NCI-H2227 (cell line): Measurements from ENCODE around the gene HMHB1.
"Not testable (repeated sequence)": the region's sequence is repeated elsewhere in the genome, so short reads cannot be mapped to it uniquely, and the experiment has no call there.

Source experiments
- DNase-seq: peaks from one replicate; lab custom pipeline; 2025; ENCODE audit not compliant: unreplicated experiment; lab: John Stamatoyannopoulos, UW

HMHB1 gene

DNA sequence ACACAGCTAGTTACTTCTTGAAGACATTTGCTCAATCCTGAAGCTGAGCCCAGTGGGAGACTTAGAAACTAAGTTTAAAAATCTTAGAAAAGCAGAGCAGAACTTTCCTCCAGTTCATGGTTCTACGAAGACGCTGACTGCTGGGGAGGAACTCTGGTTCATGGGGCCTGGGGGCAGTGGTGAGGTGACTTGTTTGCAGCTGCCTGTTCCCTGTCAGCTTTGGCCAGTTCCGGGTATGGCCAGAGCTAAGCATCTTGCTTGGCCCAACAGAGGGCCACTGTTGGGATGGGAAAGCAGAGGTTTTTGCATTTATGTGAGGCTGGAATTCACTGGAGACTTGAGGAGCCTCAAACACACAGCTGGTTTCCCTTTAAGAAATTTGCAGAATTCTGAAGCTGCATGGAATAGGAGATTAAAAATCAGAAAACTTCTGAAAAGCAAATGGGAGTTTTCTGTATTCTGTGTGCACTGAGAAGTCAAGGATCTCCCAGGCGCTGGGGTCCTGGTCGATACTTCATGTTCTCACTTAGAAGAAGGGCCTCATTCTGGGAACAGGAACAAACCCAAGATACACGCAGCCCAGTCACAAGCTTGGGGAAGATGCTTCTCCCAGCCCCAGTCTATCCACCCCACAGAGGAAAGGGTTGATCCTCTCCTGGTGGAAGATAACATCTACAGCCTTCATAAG is 10.6 kb upstream of the HMHB1 start:
- DNase-seq, result no peak

DNA sequence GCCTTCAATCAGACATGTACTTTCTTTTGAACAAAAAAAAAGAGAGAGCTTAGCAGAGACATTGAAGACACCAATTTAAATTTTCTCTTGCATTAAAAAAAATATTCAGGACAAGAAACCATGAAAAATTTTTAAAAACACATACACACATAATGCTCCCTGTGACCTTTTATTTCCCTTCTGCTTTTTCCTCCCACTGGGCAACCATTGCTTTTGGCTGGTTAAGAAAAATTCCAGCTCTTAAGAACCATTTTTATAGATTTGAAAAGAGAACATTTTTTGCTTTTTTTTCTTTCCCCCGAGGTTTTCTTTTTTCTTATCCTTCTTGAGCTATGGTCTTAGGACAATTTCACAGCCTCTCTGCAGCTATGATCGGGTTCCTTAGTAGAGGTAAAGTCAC is 6.1 kb upstream of the HMHB1 start:
- DNase-seq, result no peak

GRCh38 chr5:143806579-143806978 is 5.4 kb upstream of the HMHB1 start:
- no peak for DNase-seq

- no peak for DNase-seq
Observed at GRCh38 chr5:143807401-143807800, 4.6 kb upstream of the HMHB1 start.

DNA sequence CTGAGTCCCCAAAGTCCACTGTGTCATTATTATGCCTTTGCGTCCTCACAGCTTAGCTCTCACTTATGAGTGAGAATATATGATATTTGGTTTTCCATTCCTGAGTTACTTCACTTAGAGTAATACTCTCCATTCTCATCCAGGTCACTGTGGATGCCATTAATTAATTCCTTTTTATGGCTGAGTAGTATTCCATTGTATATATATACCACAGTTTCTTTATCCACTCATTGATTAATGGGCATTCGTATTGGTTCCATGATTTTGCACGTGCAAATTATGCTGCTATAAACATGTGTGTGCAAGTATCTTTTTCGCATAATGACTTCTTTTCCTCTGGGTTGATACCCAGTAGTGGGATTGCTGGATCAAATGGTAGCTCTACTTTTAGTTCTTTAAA is 4.4 kb downstream of the HMHB1 start:
- not testable (repeated sequence) for DNase-seq

DNA sequence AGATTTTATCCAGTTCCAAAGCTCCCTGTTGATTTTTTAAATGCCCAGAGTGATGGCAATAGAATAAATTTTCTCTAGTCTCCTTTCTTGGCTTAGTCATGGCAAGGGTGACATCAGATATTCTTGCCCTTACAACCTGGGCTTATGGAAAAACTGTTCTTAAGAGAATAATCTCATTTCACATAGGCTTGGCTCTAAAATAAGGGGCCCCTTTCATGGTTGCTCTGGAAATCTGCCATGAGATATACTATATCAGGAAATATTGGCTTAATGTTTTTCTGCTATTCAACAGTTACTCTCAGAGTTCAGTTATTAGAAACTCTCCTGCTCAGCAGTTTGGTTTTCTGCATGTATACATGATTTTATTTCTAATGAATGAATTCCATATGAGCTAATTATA is 7.8 kb downstream of the HMHB1 start:
- no peak for DNase-seq

GRCh38 chr5:143820451-143820850 is 8.5 kb downstream of the HMHB1 start:
- DNase-seq, result no peak

- peak; percentile 64 for DNase-seq
Observed at GRCh38 chr5:143824851-143825720, 13.1 kb downstream of the HMHB1 start.

DNA sequence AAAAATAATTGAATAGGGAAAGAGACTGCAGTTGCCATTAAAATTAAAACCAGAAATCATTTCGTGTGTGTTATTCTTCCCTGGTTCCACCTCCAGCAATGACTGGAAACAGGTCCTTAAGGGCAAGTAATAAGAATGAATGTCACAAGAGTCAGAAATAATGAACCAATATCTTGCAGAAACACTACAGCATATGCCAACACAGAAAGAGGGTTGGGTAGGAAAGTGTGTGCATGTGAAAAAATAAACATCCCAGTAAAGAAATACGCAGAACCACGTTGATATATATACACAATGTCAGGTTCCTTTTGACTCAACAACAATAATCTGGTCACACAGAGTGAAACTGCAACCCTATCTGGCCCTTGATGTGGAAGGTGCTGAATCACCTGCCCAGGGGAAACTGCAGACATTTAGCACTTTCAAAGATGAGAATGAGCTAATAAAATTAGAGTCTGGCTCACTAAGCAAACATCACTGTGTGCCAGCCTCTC is 15.0 kb downstream of the HMHB1 start:
- DNase-seq, result no peak

GRCh38 chr5:143828710-143829109 is 16.7 kb downstream of the HMHB1 start:
- no peak for DNase-seq

- DNase-seq, result no peak
Observed at GRCh38 chr5:143833177-143833576, 21.2 kb downstream of the HMHB1 start.

DNA sequence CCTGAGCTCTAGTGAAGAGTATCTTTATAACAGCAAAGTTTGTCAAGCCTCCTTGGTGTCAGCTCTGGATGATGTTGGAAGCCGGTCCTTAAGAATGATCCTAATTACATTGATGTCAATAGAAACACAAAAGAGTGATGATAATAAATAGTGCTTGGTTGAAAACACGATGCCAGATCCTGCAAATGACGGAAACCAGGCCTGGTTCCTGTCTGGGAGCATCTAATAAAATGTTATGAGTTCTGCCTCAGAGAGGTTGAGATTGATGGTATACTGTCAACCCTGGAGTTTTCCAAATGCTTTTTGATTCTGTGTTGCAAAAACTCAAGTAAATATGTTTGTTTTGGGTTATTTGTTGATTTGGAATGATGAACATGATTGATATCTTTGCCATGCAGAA is 23.3 kb downstream of the HMHB1 start:
- no peak for DNase-seq

DNA sequence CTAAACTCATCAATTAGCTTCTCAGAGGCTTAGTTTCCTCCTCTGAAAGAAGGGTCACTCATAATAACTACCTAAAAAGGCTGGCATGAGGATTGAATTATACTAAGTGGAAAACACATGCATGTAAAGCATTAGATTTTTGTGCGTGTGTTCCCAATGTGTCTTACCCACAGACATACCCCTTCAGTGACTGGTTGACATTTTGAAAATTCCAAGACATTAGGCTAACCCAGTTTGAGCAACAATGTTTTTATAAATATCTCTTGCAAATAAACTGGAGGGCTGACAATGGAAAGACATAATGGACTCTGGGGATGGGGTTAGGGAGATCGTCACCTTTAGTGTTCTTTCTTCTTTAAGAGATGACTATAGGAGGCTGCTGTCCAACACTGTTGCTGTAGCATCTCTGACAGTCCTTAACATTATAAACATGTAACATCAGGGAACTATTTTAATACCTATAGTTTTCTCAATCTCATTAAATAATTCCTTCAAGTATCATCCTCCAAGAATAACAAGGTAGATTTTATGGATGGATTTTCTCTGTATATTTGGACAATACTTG is 24.3 kb downstream of the HMHB1 start:
- no peak for DNase-seq

DNA sequence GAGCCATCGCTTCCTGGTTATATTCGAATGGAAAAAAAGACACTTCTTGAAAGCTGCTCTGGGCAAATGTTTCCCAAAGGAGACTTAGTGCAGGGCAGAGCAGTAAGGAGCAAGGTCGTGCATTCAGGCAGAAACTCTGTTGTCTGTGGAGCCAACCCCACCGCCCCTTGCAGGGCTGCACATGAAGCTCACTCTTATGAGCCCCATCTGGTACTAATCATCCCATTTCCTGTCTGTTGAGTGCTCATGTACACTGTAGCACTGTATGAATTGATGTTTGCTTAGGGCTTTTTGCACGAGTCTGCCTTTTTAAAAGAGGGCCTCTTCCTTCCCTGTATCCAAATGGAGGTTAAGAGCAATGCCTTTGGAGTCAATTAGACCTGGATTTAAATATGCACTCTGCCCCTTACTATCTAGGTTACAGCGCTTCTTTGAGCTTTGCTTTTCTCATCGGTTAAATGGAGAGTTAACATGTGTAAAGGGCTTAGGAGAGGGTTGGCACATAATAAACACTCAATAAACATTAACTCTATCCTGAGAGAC is 25.4 kb downstream of the HMHB1 start:
- DNase-seq, result peak; percentile 53

- no peak for DNase-seq
Observed at GRCh38 chr5:143841446-143841845, 29.5 kb downstream of the HMHB1 start.

DNA sequence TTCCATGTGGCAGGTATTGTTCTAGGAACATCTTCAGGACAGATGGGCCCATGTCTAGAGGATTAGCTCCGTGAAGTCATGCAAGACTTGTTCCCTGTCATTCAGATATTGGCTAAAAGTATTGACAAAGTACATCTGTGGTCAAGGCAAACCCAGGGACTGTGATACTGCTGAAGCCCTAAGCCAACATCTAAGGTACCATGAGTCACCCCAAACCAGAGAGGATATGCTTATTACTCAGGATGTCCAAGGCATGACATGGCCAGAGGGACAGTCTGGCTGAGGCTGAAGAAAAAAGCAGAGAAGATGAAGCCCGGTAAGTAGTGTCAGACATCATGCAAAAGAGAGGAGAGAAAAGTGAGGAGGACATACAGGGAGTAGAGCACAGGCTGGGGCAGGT is 31.0 kb downstream of the HMHB1 start:
- no peak for DNase-seq

DNA sequence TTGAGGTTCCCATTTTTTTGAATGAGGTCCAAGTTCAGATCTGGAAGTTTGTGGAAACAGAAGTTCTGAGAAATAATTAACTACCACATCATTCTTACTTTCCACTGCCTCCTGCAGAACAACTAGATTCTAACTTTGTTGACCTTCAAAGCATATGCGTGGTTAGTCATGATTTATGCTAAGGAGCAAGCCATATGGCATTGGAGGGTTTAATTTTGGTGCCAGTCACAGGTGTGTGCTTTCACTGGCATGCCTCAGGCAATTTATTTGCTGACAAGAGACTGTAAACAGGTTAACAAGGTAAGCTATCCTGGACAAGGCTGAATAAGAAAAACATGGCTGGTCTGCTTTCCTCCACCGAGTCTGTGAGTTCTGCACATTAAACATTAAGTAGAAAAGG is 31.5 kb downstream of the HMHB1 start:
- DNase-seq, result no peak

GRCh38 chr5:143850050-143850683 is 38.2 kb downstream of the HMHB1 start:
- DNase-seq, result no peak

GRCh38 chr5:143851383-143851782 is 39.4 kb downstream of the HMHB1 start:
- no peak for DNase-seq

GRCh38 chr5:143860211-143860610 is 48.2 kb downstream of the HMHB1 start:
- no peak for DNase-seq

DNA sequence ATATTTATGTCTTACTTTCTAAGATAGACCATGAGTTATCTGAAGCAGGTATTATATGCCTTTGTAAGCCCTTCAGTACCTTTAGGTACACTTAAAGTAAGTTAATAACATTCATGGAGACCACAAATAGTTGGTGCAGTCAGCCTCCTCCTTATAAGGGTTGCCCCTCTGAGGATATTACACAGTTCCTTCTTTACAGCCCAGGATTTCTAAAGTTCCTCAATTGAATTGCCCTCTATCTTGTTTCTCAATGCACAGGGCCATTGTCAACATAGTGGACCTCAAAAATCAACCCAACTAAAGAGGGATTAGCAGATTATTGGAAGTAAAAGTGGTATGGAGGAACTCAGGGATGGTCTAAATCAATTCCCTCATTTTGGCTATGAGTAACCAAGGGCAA is 50.3 kb downstream of the HMHB1 start:
- DNase-seq, result no peak
